ENCODE results near the gene GPX3.

GPX3 gene

GRCh38 chr5:151020304-151021110, at the start of gene GPX3:
TSS of gene GPX3 (plus strand) at chr5:151020591. CDS start at chr5:151020655, 64 bp downstream.
- peak; percentile 83 for DNase-seq (ENCODE audit: low spot score)

- no peak for DNase-seq (ENCODE audit: low spot score)
Measured at GRCh38 chr5:150978590-150978989, 41.8 kb upstream of the GPX3 start.

DNA sequence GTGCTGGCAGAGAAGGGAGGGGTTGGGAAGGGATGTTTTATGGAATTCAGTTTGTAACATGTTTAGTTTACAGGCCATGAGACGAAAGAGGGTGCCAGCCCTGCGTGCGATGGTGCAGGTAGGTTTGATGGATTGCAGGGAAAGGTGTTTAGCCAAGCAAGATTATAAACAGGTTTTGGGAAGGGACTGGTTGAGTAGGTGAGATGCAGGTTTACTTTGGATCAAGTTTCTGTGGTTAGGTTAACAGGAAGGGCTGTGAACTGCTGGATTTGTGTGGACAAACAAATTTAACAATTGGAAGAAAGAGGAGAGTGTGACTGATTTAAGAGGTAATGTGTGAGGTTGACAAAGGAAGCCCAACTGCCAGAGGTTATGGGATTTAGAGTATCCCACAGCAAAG, 32.6 kb upstream of the GPX3 start:
- no peak for DNase-seq (ENCODE audit: low spot score)

GRCh38 chr5:150989695-150990094, 30.7 kb upstream of the GPX3 start:
- no peak for DNase-seq (ENCODE audit: low spot score)

GRCh38 chr5:150992705-150993104, 27.7 kb upstream of the GPX3 start:
- DNase-seq (ENCODE audit: low spot score), result no peak

DNA sequence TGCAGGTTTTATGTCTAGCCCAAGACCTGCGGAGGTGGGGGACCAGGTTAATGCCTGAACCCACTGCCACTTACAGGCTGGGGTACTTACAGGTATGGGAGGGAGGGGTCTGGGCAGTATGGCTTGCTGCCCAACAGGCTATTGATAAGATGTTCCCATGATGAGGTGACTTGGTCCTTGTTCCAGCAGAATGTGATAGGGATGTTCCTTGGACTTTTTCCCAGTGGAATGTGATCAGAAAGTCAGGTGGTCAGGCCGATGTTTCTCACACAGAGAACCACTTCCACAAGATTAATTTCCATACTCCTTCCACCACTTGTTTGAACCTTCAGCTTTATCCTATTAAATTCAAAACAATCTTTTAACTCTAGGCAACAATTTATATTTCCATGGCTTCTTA, 27.0 kb upstream of the GPX3 start:
- no peak for DNase-seq (ENCODE audit: low spot score)

GRCh38 chr5:150993826-150994412, 26.5 kb upstream of the GPX3 start:
- DNase-seq (ENCODE audit: low spot score), result no peak

DNA sequence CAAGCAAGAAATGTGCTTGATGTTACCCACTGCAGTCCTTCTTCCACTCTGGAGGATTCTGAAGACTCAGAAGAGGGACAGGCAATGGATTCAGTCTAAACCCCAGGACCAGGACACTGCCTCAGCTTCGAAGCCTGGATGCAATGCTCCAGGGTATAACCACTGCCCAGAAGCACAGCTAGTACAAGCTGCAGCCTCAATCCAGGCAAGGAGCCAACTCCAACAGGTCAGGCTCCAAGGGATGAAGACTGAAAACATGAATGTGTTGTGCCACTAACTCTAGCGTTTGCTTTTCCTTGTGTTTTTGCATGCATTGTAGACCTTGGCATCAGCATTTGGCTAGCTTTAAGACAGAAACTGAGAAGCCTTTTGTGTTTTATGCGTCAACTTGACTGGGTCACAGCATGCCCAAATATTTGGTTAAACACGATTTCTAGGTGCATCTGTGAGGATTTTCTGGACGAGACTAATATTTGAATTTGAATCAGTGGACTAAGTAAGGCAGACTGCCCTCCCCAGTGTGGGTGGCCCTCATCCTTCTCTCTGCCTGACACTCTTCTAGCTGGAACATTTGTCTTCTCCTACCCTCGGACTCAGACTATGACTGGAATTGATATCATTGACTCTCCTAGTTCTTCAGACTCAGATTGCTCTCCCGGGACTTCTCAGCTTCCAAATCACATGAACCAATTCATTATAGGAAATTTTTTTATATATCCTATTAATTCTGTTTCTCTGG, 20.5 kb upstream of the GPX3 start:
- peak; percentile 38 for DNase-seq (ENCODE audit: low spot score)

DNA sequence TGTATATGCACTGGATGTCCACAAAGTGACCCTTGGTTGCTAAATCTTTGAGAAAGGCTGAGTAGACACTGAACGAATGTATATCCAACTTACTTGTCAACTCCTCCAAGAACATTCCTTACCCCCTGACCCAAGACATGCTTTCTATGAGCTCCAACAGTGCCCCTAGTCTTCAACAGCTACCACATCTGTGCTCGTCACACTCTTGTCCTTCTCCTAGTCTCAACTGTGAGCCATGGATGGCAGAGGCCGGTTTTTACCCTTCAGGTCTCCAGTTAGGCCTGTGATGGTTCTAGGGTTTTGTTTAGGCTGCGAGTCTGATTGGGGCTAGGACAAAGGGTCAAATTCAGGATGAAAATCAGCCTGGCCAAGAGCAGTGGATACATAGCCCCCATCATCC, 19.0 kb upstream of the GPX3 start:
- no peak for DNase-seq (ENCODE audit: low spot score)

DNA sequence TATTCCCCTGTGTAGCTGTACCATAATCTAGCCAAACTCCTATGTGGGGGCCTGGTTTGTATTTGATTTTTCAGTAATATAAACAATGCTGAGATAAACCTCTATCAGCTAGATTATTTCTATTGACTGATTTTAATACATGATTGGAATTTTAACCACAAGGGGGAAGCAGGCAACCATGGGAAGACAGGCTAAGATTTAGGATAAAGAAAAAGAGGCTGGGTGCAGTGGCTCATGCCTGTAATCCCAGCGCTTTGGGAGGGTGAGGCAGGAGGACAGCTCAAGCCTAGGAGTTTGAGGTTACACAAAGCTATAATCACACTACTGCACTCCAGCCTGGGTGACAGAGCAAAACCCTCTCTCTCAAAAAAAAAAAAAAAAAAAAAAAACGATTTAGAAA, 18.1 kb upstream of the GPX3 start:
- DNase-seq (ENCODE audit: low spot score), result peak; percentile 50

DNA sequence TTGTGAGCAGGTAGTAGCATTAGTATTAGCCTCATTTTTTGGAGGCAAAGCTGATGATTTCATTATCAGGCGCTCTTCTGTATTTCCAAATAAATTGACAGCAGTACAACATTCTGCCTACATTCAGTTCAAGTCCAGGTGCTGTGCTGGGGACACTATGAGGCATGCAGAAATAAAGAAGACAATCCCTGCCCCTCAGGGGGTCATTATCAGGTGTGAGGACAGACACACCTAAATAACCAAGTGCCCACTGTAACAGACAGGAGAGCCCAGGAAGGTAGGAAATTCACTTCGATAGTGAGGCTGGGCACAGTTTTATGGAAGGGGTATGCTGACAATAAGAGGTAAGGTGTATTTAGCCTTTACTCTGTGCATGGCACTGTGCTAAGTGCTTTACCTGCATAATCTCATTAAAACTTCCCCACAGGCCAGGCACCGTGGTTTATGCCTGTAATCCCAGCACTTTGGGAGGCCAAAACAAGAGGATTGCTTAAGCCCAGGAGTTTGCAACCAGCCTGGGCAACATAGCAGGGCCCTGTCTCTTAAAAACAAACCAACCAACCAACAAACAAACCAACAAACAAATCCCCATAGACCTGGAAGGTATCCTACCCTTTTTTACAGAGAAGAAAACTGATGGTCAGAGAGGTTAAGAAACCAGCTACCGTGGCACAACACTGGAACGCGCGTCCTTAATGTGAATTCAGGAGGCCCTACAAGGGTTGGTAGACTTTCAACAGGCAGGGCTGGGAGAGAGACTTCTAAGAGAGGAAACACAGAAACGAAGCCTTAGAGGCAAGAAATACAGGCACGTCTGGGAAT, 17.5 kb upstream of the GPX3 start:
- no peak for DNase-seq (ENCODE audit: low spot score)

DNA sequence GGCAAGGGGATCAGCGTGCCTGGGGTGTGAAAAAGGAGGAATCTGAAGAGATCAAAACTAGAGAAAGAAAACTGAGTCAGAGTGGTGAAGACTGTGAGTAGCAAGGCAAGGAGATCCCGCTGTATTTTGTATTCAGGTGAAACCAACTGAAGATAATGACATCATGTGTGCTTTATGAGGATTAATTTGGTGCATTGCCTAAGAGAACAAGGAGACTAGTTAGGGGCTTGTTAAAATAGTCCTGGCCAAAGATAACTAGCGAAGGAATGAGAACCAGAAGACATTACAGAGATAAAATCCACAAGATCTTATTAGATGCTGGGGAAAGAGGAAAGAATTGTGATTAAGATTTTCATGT, 16.9 kb upstream of the GPX3 start:
- no peak for DNase-seq (ENCODE audit: low spot score)

GRCh38 chr5:151004499-151004898, 15.9 kb upstream of the GPX3 start:
- DNase-seq (ENCODE audit: low spot score), result no peak

DNA sequence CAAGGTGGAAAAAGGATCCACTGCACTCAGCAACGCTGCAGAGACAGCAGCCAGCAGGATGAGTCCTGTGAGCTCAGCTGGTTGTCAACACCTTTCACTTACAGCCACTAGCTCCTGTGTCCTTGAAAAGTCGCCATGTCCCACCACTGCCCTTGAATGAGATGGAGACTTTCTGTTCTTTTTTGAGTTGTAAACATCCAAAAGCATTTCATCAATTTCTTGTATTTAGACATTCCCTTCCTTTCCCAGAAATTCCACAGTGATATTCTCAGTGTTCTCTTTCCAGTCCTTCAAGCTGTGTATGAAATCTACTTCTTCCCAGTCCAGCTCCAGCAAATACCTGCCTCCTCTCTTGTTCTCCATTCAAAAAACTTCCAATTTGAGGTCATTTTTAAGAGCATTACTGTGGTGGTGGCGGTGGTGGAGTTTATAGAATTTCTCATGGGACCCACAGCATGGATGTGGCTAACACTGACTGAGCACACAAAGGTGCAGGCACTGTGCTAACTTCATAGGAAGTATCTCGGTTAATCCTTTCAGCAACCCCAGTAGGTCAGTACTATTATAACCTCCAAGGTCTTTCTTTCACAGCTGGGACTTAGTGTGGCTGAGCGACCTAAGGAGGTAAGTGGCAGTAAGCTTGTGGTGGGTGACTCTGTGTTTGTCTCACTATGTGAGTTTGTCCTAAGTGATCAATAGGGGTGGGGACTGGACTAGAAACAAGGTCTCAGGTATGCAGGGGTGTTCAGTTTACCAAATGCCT, 15.0 kb upstream of the GPX3 start:
- DNase-seq (ENCODE audit: low spot score), result no peak

DNA sequence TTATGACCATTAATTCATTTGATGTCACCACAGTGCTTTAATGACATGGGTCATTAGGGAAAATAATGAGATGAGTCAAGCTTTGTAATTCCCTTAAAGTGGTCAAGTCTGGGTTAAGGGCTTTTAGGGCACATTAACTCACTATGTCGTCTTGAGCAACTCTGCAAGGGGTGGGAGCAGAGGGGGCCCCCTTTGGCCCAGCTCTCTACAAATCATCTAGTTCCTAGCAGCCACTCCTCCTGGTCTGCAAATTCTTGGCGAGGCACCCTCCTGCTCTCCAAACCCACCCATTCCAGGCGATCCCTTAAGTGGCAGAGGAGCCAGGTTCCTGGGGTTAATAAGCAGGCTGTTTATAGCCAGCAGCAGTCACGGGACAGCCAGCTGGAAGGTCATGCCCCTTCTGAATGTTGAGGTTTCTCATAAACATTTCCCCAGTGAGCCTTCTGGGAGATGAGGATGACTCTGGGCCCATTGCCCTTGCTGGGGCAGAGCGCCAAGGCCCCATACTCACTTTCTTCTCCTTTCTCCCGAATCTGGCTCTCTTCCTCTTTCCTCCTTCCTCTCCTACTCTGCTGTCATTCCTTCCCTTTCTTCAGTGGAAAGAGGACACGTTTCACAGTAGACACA, 14.3 kb upstream of the GPX3 start:
- DNase-seq (ENCODE audit: low spot score), result peak; percentile 47

- no peak for DNase-seq (ENCODE audit: low spot score)
Measured at GRCh38 chr5:151006704-151007334, 13.6 kb upstream of the GPX3 start.

GRCh38 chr5:151007430-151008209, 12.8 kb upstream of the GPX3 start:
- no peak for DNase-seq (ENCODE audit: low spot score)

DNA sequence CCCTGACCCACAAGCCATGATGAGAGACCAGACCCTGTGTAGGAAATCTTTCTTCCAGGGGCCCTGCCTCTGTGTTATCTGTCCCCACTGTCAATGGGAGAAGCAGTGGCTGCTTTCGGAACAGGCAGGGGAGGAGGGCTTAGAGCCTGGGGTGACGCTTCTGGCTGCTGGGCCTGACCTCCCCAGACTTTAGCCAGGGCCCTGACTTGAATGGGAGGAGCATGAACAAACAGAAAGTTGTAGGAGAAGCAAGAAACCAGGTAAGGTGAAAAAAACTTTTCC, 12.2 kb upstream of the GPX3 start:
- no peak for DNase-seq (ENCODE audit: low spot score)

- DNase-seq (ENCODE audit: low spot score), result no peak
Measured at GRCh38 chr5:151008906-151009305, 11.5 kb upstream of the GPX3 start.

DNA sequence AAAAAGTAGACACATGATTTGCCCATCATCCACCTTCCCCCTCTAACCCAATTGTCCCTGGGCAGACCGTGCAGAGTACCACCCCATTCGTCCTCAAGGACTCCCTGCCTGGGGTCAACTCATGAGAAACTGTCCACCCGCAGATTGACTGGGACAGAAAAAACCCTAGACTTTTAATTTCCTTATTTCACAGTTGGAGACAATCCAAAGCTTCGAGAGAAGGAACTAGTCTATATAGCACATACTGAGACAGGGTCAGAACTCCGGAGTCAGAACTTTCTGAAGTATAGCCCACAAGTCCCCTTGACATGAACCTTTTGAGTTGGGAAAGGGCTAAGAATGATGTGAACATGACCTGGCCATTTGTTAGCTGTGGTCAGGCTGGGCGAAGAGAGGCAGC, 7.5 kb upstream of the GPX3 start:
- peak; percentile 29 for DNase-seq (ENCODE audit: low spot score)
